HepG2 (cell line): ENCODE data around the gene SIK2. TPM values are rescaled to one million over a fixed set of nuclear protein-coding genes. Genes with fewer than 3 reads are reported as not detected.

Source experiments
- BHLHE40 ChIP-seq: IDR thresholded peaks from 2 replicates; pipeline ENCODE4 v1.6.1; 2011; ENCODE audit warnings: low read length, improper control_type of control experiment
- CENPT ChIP-seq: sonication (generic); formaldehyde crosslinking; IDR thresholded peaks from 2 replicates; pipeline ENCODE4 v1.8.0; 2022; ENCODE audit warnings: low read depth, mild to moderate bottlenecking, moderate library complexity, missing genetic modification reagents
- CREB1 ChIP-seq, 2 experiments: fragments of 450-650 bp in 1 of 2; IDR thresholded peaks; 2 replicates each; pipeline ENCODE4 v1.6.1; 2016 to 2017; ENCODE audit warnings: control low read depth in 1 of 2, mild to moderate bottlenecking in 1 of 2, missing compliant biosample characterization in 1 of 2, missing genetic modification characterization in 1 of 2
- FLYWCH1 ChIP-seq: sonication (generic); formaldehyde crosslinking; IDR thresholded peaks from 2 replicates; pipeline ENCODE4 v1.8.1; 2023; ENCODE audit warnings: mild to moderate bottlenecking, missing genetic modification reagents
- HNRNPH1 ChIP-seq: fragments of 200-400 bp; formaldehyde crosslinking; optimal IDR thresholded peaks from 2 replicates; pipeline ENCODE3; 2017; ENCODE audit warnings: mild to moderate bottlenecking, low read depth, low read length
- KAT7 ChIP-seq: IDR thresholded peaks from 2 replicates; pipeline ENCODE4 v1.6.1; 2018; ENCODE audit warnings: borderline replicate concordance, missing compliant biosample characterization
- KDM6A ChIP-seq: IDR thresholded peaks from 2 replicates; pipeline ENCODE4 v1.6.1; 2016; ENCODE audit warnings: low read depth
- MAFF ChIP-seq: IDR thresholded peaks from 2 replicates; pipeline ENCODE4 v1.6.1; 2011; ENCODE audit warnings: low read depth, low read length, improper control_type of control experiment
- MXD4 ChIP-seq: IDR thresholded peaks from 2 replicates; pipeline ENCODE4 v1.6.1; 2016; ENCODE audit warnings: mild to moderate bottlenecking, missing biosample characterization, missing genetic modification reagents
- NCOA2 ChIP-seq: sonication (generic); formaldehyde crosslinking; IDR thresholded peaks from 2 replicates; pipeline ENCODE4 v1.8.0; 2022; ENCODE audit warnings: inconsistent platforms
- NFYB ChIP-seq: sonication (generic); formaldehyde crosslinking; IDR thresholded peaks from 2 replicates; pipeline ENCODE4 v1.4.0; 2020; ENCODE audit warnings: missing genetic modification reagents
- NR2C2 ChIP-seq: sonication (generic); formaldehyde crosslinking; IDR thresholded peaks from 2 replicates; pipeline ENCODE4 v1.4.0; 2020; ENCODE audit warnings: missing genetic modification reagents, mild to moderate bottlenecking, moderate library complexity, borderline replicate concordance
- RARA ChIP-seq: IDR thresholded peaks from 2 replicates; pipeline ENCODE4 v1.6.1; 2016; ENCODE audit warnings: missing genetic modification reagents, missing compliant biosample characterization
- RXRA ChIP-seq: sonication (generic); formaldehyde crosslinking; IDR thresholded peaks from 2 replicates; pipeline ENCODE4 v1.5.1; 2020; ENCODE audit warnings: missing genetic modification reagents
- SMAD3 ChIP-seq: sonication (generic); formaldehyde crosslinking; IDR thresholded peaks from 2 replicates; pipeline ENCODE4 v1.4.0; 2020; ENCODE audit warnings: missing genetic modification reagents
- SOX13 ChIP-seq, 3 experiments: fragments of 450-650 bp in 1 of 3; sonication (generic) in 1 of 3; formaldehyde crosslinking in 1 of 3; IDR thresholded peaks in 2 of 3; conservative IDR thresholded peaks in 1 of 3; 2 replicates each; pipeline versions ENCODE4 v1.5.0 to v1.6.1; 2016 to 2020; ENCODE audit warnings: antibody characterized with exemption in 1 of 3, mild to moderate bottlenecking in 1 of 3, missing compliant biosample characterization in 1 of 3, missing genetic modification reagents in 1 of 3, moderate library complexity in 1 of 3
- TEAD2 ChIP-seq: sonication (generic); formaldehyde crosslinking; IDR thresholded peaks from 2 replicates; pipeline ENCODE4 v1.9.0; 2021; ENCODE audit warnings: missing genetic modification reagents
- ZKSCAN8 ChIP-seq: IDR thresholded peaks from 2 replicates; pipeline ENCODE4 v1.6.1; 2016; ENCODE audit warnings: borderline replicate concordance, missing genetic modification reagents, missing compliant biosample characterization
- ZNF333 ChIP-seq: sonication (generic); formaldehyde crosslinking; IDR thresholded peaks from 2 replicates; pipeline ENCODE4 v1.4.0; 2020; ENCODE audit warnings: mild to moderate bottlenecking, missing genetic modification reagents, borderline replicate concordance
- ZNF441 ChIP-seq: sonication (generic); formaldehyde crosslinking; IDR thresholded peaks from 2 replicates; pipeline ENCODE4 v1.7.0; 2021; ENCODE audit warnings: missing genetic modification reagents, borderline replicate concordance
- ZNF510 ChIP-seq: sonication (generic); formaldehyde crosslinking; IDR thresholded peaks from 2 replicates; pipeline ENCODE4 v1.4.0; 2020; ENCODE audit warnings: low read depth, mild to moderate bottlenecking, missing genetic modification reagents
- ZNF563 ChIP-seq: sonication (generic); formaldehyde crosslinking; IDR thresholded peaks from 2 replicates; pipeline ENCODE4 v1.8.0; 2022; ENCODE audit warnings: mild to moderate bottlenecking, moderate library complexity, missing genetic modification reagents
- polyA plus RNA-seq, 8 experiments: library from polyadenylated mRNA; depleted of rRNA in 3 of 8; stranded (reverse) in 7 of 8; unstranded in 1 of 8; fragments of >200 nt; fragmentation: Illumina TruSeq in 4 of 8; extraction: Trizol in 4 of 8; gene quantifications; 2 replicates each; pipeline versions ENCODE4 v1.2.1 to v1.2.3, GENCODE V29; 2011 to 2016; ENCODE audit warnings: low read depth in 4 of 8, missing spikeins in 1 of 8, mixed read lengths in 1 of 8; ENCODE audit not compliant: insufficient read depth in 1 of 8
- total RNA-seq, 5 experiments: library from RNA; depleted of rRNA; stranded (reverse); fragments of >200 nt; fragmentation: Illumina TruSeq; extraction: Trizol; gene quantifications; 2 replicates each; pipeline ENCODE4 v1.2.3, GENCODE V29; 2016; ENCODE audit warnings: low read depth in 1 of 5
- TF ChIP-seq, protein P1 (sequence below): sonication (generic); formaldehyde crosslinking; IDR thresholded peaks from 2 replicates; pipeline ENCODE4 v1.8.0; 2022; ENCODE audit warnings: missing genetic modification reagents, mild to moderate bottlenecking, moderate library complexity, borderline replicate concordance
- TF ChIP-seq, protein P2 (sequence below): IDR thresholded peaks from 2 replicates; pipeline ENCODE4 v1.6.1; 2016; ENCODE audit warnings: missing biosample characterization, missing genetic modification reagents, low read depth
- TF ChIP-seq, protein P3 (sequence below): IDR thresholded peaks from 2 replicates; pipeline ENCODE4 v1.6.1; 2016; ENCODE audit warnings: low read depth, borderline replicate concordance
- TF ChIP-seq, protein P4 (sequence below): IDR thresholded peaks from 2 replicates; pipeline ENCODE4 v1.6.1; 2018; ENCODE audit warnings: missing genetic modification reagents, mild to moderate bottlenecking, missing compliant biosample characterization

Gene SIK2
- total and polyA plus RNA-seq, 2 of the 13 experiments (the other 11 are each of a cell fraction or from before 2014, with no cell fraction given), result 8.1 to 15.4 TPM

DNA sequence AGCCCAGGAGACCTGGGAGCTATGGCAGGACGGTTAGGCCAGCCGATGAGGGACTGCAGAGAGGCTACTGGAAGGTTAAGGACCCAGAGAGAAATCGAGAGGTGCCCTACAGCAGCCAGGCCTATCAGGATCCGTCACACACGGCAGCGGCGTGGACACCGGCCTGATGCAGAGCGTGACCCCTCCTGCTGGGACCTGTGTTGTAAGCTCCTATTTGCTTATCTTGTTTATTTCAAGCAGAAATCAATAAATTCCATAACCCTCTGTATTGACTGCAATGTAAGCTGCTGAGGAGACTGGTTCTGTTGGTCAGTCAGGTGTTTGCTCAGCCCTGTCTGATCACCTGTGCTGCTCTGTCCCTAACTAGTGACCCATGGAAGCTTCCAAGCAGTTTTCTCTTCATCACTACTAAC, 124.1 kb downstream of the SIK2 start (continued):
- TF ChIP-seq, protein P1, sequence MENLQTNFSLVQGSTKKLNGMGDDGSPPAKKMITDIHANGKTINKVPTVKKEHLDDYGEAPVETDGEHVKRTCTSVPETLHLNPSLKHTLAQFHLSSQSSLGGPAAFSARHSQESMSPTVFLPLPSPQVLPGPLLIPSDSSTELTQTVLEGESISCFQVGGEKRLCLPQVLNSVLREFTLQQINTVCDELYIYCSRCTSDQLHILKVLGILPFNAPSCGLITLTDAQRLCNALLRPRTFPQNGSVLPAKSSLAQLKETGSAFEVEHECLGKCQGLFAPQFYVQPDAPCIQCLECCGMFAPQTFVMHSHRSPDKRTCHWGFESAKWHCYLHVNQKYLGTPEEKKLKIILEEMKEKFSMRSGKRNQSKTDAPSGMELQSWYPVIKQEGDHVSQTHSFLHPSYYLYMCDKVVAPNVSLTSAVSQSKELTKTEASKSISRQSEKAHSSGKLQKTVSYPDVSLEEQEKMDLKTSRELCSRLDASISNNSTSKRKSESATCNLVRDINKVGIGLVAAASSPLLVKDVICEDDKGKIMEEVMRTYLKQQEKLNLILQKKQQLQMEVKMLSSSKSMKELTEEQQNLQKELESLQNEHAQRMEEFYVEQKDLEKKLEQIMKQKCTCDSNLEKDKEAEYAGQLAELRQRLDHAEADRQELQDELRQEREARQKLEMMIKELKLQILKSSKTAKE, result peak; percentile 72
- TF ChIP-seq MAFF, result peak; percentile 57
- TF ChIP-seq BHLHE40, result 0 out of 2 replicates have a peak, but pooled peaks have one; percentile 21
- TF ChIP-seq NFYB (CRISPR knock-in tag), result 0 out of 2 replicates have a peak, but pooled peaks have one; percentile 31
- TF ChIP-seq KDM6A (CRISPR knock-in tag), result 0 out of 2 replicates have a peak, but pooled peaks have one; percentile 41
- TF ChIP-seq, protein P2, sequence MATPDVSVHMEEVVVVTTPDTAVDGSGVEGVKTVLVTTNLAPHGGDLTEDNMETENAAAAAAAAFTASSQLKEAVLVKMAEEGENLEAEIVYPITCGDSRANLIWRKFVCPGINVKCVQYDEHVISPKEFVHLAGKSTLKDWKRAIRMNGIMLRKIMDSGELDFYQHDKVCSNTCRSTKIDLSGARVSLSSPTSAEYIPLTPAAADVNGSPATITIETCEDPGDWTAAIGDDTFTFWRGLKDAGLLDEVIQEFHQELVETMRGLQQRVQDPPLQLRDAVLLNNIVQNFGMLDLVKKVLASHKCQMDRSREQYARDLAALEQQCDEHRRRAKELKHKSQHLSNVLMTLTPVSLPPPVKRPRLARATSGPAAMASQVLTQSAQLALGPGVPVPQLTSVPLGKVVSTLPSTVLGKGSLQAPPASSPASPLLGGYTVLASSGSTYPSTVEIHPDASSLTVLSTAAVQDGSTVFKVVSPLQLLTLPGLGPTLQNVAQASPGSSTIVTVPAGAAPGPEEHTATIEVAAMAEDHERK (CRISPR knock-in tag), result no peak
- TF ChIP-seq SMAD3 (CRISPR knock-in tag), result peak; percentile 82
- TF ChIP-seq ZKSCAN8, result no peak
- TF ChIP-seq ZNF563 (CRISPR knock-in tag), result peak; percentile 31; the same call in 1 of the 2 replicates
- TF ChIP-seq, protein P3, sequence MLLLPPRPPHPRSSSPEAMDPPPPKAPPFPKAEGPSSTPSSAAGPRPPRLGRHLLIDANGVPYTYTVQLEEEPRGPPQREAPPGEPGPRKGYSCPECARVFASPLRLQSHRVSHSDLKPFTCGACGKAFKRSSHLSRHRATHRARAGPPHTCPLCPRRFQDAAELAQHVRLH, result peak; percentile 66; the same call in 1 of the 2 replicates
- no peak for TF ChIP-seq FLYWCH1 (CRISPR knock-in tag)
- peak; percentile 64; the same call in 1 of the 2 replicates for TF ChIP-seq SOX13 (IDR thresholded peaks at IDR 0.05)
- peak in 1 of 2 experiments; percentile 70; a peak in 2 of 4 replicates for TF ChIP-seq SOX13 (CRISPR knock-in tag; conservative IDR thresholded peaks at IDR 0.05 in 1 of 2, IDR thresholded peaks at IDR 0.05 in 1 of 2)
- TF ChIP-seq ZNF333, result no peak
- TF ChIP-seq MXD4 (CRISPR knock-in tag), result peak; percentile 57; the same call in 1 of the 2 replicates
- peak; percentile 83 for TF ChIP-seq NCOA2 (CRISPR knock-in tag)
- TF ChIP-seq CREB1 (IDR thresholded peaks at IDR 0.05), result no peak
- peak; percentile 60 for TF ChIP-seq CREB1 (CRISPR knock-in tag; IDR thresholded peaks at IDR 0.05)
- TF ChIP-seq, protein P4, sequence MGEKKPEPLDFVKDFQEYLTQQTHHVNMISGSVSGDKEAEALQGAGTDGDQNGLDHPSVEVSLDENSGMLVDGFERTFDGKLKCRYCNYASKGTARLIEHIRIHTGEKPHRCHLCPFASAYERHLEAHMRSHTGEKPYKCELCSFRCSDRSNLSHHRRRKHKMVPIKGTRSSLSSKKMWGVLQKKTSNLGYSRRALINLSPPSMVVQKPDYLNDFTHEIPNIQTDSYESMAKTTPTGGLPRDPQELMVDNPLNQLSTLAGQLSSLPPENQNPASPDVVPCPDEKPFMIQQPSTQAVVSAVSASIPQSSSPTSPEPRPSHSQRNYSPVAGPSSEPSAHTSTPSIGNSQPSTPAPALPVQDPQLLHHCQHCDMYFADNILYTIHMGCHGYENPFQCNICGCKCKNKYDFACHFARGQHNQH (CRISPR knock-in tag), result peak; percentile 53; the same call in 1 of the 2 replicates
- TF ChIP-seq HNRNPH1, result no peak
- no peak for TF ChIP-seq ZNF510 (CRISPR knock-in tag)
- TF ChIP-seq TEAD2 (CRISPR knock-in tag), result no peak
- TF ChIP-seq ZNF441 (CRISPR knock-in tag), result peak; percentile 81
- TF ChIP-seq NR2C2 (CRISPR knock-in tag), result peak; percentile 76
- no peak for TF ChIP-seq CENPT (CRISPR knock-in tag)
- TF ChIP-seq KAT7, result peak; percentile 47; the same call in 1 of the 2 replicates
- peak; percentile 94 for TF ChIP-seq RARA (CRISPR knock-in tag)
- TF ChIP-seq RXRA, result peak; percentile 86
